ENCODE measurements around the gene VASH1. TPM values are rescaled to one million over a fixed set of nuclear protein-coding genes. Genes with fewer than 3 reads are reported as not detected.

The VASH1 gene
- total and polyA plus RNA-seq, 2 of the 13 experiments (the other 11 are each of a cell fraction or from before 2014, with no cell fraction given), result 0.11 to 0.24 TPM

DNA sequence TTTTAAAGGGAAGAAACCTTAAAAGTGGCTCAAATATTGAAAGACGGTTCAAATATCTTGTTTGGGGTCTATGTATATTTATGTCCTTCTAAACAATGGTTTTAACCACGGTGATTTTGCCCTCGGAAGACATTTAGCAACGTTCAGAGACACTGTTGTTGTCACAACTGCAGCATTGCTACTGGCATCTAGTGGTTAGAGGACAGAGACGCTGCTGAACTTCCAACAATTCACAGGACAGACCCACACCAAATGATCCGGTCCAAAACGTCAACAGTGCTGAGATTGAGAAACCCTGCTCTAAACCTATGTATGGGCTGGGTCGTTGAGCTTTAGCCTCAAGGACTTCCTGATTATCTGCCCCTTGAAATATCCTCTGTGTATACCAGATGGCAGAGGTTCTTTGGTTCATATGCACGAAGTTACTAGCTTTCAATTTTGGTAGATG lies 49.7 kb downstream of the VASH1 start (continued):
- TF ChIP-seq, protein P1, sequence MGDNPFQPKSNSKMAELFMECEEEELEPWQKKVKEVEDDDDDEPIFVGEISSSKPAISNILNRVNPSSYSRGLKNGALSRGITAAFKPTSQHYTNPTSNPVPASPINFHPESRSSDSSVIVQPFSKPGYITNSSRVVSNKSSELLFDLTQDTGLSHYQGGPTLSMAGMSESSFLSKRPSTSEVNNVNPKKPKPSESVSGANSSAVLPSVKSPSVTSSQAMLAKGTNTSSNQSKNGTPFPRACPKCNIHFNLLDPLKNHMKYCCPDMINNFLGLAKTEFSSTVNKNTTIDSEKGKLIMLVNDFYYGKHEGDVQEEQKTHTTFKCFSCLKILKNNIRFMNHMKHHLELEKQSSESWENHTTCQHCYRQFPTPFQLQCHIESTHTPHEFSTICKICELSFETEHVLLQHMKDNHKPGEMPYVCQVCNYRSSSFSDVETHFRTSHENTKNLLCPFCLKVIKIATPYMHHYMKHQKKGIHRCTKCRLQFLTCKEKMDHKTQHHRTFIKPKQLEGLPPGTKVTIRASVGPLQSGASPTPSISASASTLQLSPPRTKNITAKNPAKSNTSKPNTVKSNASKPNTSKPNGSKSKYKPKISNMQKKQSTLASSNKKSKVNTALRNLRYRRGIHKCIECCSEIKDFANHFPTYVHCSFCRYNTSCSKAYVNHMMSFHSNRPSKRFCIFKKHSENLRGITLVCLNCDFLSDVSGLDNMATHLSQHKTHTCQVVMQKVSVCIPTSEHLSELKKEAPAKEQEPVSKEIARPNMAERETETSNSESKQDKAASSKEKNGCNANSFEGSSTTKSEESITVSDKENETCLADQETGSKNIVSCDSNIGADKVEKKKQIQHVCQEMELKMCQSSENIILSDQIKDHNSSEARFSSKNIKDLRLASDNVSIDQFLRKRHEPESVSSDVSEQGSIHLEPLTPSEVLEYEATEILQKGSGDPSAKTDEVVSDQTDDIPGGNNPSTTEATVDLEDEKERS (CRISPR knock-in tag; IDR thresholded peaks at IDR 0.05), result no peak
- no peak for TF ChIP-seq ZNF776 (CRISPR knock-in tag; IDR thresholded peaks at IDR 0.05)
- TF ChIP-seq ATF7 (IDR thresholded peaks at IDR 0.05), result no peak
- TF ChIP-seq ATF7 (CRISPR knock-in tag; IDR thresholded peaks at IDR 0.05), result no peak
- TF ChIP-seq ZNF432 (CRISPR knock-in tag; IDR thresholded peaks at IDR 0.05; ENCODE audit: borderline replicate concordance), result no peak
- no peak for TF ChIP-seq STAT5B (CRISPR knock-in tag; IDR thresholded peaks at IDR 0.05)
- TF ChIP-seq, protein P2, sequence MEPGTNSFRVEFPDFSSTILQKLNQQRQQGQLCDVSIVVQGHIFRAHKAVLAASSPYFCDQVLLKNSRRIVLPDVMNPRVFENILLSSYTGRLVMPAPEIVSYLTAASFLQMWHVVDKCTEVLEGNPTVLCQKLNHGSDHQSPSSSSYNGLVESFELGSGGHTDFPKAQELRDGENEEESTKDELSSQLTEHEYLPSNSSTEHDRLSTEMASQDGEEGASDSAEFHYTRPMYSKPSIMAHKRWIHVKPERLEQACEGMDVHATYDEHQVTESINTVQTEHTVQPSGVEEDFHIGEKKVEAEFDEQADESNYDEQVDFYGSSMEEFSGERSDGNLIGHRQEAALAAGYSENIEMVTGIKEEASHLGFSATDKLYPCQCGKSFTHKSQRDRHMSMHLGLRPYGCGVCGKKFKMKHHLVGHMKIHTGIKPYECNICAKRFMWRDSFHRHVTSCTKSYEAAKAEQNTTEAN (CRISPR knock-in tag; conservative IDR thresholded peaks at IDR 0.05), result no peak
- no peak for TF ChIP-seq ZNF720 (CRISPR knock-in tag; IDR thresholded peaks at IDR 0.05)
- no peak for TF ChIP-seq HNRNPL (IDR thresholded peaks at IDR 0.05; ENCODE audit: low read depth, low read length)
- TF ChIP-seq, protein P3, sequence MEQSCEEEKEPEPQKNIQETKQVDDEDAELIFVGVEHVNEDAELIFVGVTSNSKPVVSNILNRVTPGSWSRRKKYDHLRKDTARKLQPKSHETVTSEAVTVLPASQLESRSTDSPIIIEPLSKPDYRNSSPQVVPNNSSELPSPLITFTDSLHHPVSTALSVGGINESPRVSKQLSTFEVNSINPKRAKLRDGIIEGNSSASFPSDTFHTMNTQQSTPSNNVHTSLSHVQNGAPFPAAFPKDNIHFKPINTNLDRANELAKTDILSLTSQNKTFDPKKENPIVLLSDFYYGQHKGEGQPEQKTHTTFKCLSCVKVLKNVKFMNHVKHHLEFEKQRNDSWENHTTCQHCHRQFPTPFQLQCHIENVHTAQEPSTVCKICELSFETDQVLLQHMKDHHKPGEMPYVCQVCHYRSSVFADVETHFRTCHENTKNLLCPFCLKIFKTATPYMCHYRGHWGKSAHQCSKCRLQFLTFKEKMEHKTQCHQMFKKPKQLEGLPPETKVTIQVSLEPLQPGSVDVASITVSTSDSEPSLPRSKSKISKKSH (CRISPR knock-in tag; IDR thresholded peaks at IDR 0.05; ENCODE audit: borderline replicate concordance), result no peak
- TF ChIP-seq SAP130 (CRISPR knock-in tag; IDR thresholded peaks at IDR 0.05; ENCODE audit: low read depth), result peak; percentile 39; the same call in 1 of the 2 replicates
- no peak for TF ChIP-seq FOSL1 (CRISPR knock-in tag; IDR thresholded peaks at IDR 0.05; ENCODE audit: borderline replicate concordance)
- no peak; the same call in 1 of the 2 replicates for TF ChIP-seq FOXO1 (CRISPR knock-in tag; IDR thresholded peaks at IDR 0.05)
- peak; percentile 40 for TF ChIP-seq STAG1 (CRISPR knock-in tag; IDR thresholded peaks at IDR 0.05)
- peak; percentile 49; the same call in 1 of the 2 replicates for TF ChIP-seq PHF21A (CRISPR knock-in tag; IDR thresholded peaks at IDR 0.05)
- TF ChIP-seq ZNF781 (CRISPR knock-in tag; IDR thresholded peaks at IDR 0.05; ENCODE audit: borderline replicate concordance, not compliant biosample characterization), result no peak
- TF ChIP-seq, protein P4, sequence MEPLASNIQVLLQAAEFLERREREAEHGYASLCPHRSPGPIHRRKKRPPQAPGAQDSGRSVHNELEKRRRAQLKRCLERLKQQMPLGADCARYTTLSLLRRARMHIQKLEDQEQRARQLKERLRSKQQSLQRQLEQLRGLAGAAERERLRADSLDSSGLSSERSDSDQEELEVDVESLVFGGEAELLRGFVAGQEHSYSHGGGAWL (CRISPR knock-in tag; IDR thresholded peaks at IDR 0.05), result no peak
- TF ChIP-seq ZSCAN22 (CRISPR knock-in tag; IDR thresholded peaks at IDR 0.05), result peak; percentile 66; the same call in 1 of the 2 replicates
- no peak for TF ChIP-seq NRL (CRISPR knock-in tag; IDR thresholded peaks at IDR 0.05; ENCODE audit: borderline replicate concordance)
- TF ChIP-seq ZNF124 (CRISPR knock-in tag; IDR thresholded peaks at IDR 0.05), result no peak
- no peak for TF ChIP-seq HDAC1 (CRISPR knock-in tag; IDR thresholded peaks at IDR 0.05)
- TF ChIP-seq, protein P5, sequence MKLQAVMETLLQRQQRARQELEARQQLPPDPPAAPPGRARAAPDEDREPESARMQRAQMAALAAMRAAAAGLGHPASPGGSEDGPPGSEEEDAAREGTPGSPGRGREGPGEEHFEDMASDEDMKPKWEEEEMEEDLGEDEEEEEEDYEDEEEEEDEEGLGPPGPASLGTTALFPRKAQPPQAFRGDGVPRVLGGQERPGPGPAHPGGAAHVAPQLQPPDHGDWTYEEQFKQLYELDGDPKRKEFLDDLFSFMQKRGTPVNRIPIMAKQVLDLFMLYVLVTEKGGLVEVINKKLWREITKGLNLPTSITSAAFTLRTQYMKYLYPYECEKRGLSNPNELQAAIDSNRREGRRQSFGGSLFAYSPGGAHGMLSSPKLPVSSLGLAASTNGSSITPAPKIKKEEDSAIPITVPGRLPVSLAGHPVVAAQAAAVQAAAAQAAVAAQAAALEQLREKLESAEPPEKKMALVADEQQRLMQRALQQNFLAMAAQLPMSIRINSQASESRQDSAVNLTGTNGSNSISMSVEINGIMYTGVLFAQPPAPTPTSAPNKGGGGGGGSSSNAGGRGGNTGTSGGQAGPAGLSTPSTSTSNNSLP (IDR thresholded peaks at IDR 0.05; ENCODE audit: low read depth, low read length), result no peak
- no peak for TF ChIP-seq ASH2L (IDR thresholded peaks at IDR 0.05; ENCODE audit: insufficient read length, low read depth, low read length)
- TF ChIP-seq ZSCAN21 (CRISPR knock-in tag; IDR thresholded peaks at IDR 0.05; ENCODE audit: borderline replicate concordance), result no peak
